Glutamatergic neuron (in vitro differentiated cells): ENCODE measurements around the gene IFI27L1. TPM values are rescaled to one million over a fixed set of nuclear protein-coding genes. Genes with fewer than 3 reads are reported as not detected.

Source experiments
- DNase-seq: peaks from one replicate; pipeline ENCODE4 v3.0.0; 2022
- H3K27ac Mint-ChIP-seq: one replicate; pipeline ENCODE4 v1.8.0; 2020; ENCODE audit warnings: mild to moderate bottlenecking, mixed read lengths, inconsistent platforms; ENCODE audit not compliant: unreplicated experiment
- H3K27me3 Mint-ChIP-seq: one replicate; pipeline ENCODE4 v1.8.0; 2020; ENCODE audit warnings: mild to moderate bottlenecking, moderate library complexity, mixed read lengths, inconsistent platforms; ENCODE audit not compliant: unreplicated experiment
- H3K36me3 Mint-ChIP-seq: one replicate; pipeline ENCODE4 v1.8.0; 2020; ENCODE audit warnings: mild to moderate bottlenecking, mixed read lengths, inconsistent platforms; ENCODE audit not compliant: unreplicated experiment
- H3K4me1 Mint-ChIP-seq: one replicate; pipeline ENCODE4 v1.8.0; 2020; ENCODE audit warnings: mild to moderate bottlenecking, low read depth, mixed read lengths, inconsistent platforms; ENCODE audit not compliant: unreplicated experiment
- H3K4me3 Mint-ChIP-seq: one replicate; pipeline ENCODE4 v1.8.0; 2020; ENCODE audit warnings: mild to moderate bottlenecking, mixed read lengths, inconsistent platforms; ENCODE audit not compliant: unreplicated experiment
- H3K9me3 Mint-ChIP-seq: one replicate; pipeline ENCODE4 v1.8.0; 2020; ENCODE audit warnings: mild to moderate bottlenecking, moderate library complexity, mixed read lengths, inconsistent platforms; ENCODE audit not compliant: unreplicated experiment
- total RNA-seq: library from RNA; stranded (reverse); fragmentation: NEBNext Ultra II Directional; extraction: Animal tissue kit (Norgen Biotek cat#: 25700); gene quantifications from one replicate; pipeline ENCODE4 v1.2.1, GENCODE V29; 2021; ENCODE audit not compliant: unreplicated experiment
- TF ChIP-seq, protein P1 (sequence below): fragments of 200-600 bp; sonication (generic); IDR thresholded peaks from one replicate; pipeline ENCODE4 v1.5.0; 2021; ENCODE audit not compliant: partially characterized antibody, unreplicated experiment

IFI27L1 gene
- total RNA-seq, 1 donor from 2014 or later = 45.7 TPM

DNA sequence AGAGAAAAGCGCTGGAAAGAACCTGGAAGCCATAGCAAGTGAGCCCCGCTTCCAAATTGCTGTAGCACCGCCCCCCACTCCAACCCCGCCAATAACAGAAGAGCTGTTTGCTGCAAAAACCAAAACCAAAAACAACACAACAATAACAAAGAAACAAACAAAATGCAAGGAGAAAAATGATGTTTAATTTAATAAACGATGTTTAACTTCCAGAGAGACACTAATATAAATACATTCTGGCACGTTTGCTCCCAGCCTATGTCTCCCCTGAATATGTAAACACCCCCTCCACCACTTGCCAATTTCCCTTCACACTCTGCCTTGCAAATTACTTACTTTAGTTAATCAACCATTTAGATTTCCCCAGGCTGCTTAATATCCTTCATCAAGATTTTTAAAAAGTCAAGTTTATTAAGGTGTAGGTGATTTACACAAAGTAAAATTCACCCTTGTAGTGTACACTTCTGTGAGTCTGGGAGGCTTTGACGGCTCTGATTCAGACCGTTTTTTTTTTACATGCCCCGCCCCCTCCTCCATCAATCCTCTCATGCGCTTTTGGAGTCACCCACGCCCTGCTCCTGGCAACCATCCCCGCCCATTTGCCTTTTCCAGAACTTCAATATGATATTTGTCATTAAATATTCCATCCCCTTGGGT lies 48.8 kb downstream of the IFI27L1 start:
- Mint-ChIP-seq H3K27me3 (peaks cover 2% of the 10 kb centered on the region), H3K4me1 (no peaks in the 10 kb centered on the region), H3K27ac (peak overlapping the region; percentile 65), H3K4me3 (peak overlapping the region; percentile 87), H3K36me3 (peaks cover under 1% of the 10 kb centered on the region), H3K9me3 (peaks cover 8% of the 10 kb centered on the region)
- TF ChIP-seq, protein P1, sequence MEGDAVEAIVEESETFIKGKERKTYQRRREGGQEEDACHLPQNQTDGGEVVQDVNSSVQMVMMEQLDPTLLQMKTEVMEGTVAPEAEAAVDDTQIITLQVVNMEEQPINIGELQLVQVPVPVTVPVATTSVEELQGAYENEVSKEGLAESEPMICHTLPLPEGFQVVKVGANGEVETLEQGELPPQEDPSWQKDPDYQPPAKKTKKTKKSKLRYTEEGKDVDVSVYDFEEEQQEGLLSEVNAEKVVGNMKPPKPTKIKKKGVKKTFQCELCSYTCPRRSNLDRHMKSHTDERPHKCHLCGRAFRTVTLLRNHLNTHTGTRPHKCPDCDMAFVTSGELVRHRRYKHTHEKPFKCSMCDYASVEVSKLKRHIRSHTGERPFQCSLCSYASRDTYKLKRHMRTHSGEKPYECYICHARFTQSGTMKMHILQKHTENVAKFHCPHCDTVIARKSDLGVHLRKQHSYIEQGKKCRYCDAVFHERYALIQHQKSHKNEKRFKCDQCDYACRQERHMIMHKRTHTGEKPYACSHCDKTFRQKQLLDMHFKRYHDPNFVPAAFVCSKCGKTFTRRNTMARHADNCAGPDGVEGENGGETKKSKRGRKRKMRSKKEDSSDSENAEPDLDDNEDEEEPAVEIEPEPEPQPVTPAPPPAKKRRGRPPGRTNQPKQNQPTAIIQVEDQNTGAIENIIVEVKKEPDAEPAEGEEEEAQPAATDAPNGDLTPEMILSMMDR = no peak
- DNase-seq = peak; percentile 40

DNA sequence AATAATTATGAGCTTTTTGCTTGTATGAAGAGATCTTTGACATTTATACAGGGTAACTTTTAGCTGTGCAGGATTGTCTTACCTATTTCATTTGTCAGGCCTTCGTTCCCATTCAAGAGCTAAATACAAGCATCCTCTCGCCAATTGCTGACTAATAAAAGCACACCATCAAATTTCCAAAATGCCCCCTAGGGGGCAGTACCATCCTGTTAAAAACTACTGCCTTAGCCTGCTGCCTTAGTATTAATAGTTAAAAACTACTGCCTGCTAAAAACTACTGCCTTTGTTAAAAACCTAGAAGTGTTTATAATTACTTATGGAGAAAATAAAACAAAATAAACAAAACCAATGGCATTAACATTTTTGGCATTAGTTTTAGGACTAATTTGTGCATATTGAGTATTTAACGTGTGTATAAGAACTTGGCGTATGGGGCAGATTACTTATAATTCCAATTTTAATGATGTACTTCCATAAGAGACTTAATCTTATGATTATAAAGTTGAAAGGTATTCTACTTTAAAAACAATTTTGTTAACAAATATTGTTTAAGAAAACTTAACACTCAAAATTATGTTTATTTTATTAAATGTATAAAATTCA lies 51.3 kb downstream of the IFI27L1 start:
- no peak overlapping the region for H3K4me3 Mint-ChIP-seq
- peak; percentile 46 for DNase-seq
- H3K27me3 Mint-ChIP-seq = no peaks in the 10 kb centered on the region
- H3K36me3 Mint-ChIP-seq = peaks cover 12% of the 10 kb centered on the region
- TF ChIP-seq, protein P1 = peak; percentile 93
- H3K9me3 Mint-ChIP-seq = peaks cover 7% of the 10 kb centered on the region
- H3K27ac Mint-ChIP-seq = no peak overlapping the region
- no peaks in the 10 kb centered on the region for H3K4me1 Mint-ChIP-seq

DNA sequence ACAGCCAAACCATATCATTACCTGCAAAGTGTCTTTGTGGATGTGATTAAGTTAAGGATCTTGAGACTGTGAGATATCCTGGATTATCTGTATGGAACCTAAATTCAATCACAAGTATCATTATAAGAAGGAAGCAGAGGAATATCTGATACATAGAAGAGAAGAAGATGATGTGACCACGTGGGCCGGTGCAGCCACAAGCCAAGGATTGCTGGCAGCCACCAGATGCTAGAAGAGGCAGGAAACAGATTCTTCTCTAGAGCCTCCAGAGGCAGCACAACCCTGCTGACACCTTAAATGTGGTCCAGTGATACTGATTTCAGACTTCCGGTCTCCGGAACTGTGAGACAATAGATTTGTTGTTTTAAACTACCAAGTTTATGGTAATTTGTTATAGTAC lies 54.4 kb downstream of the IFI27L1 start:
- TF ChIP-seq, protein P1 = no peak
- H3K27ac Mint-ChIP-seq = no peak overlapping the region

DNA sequence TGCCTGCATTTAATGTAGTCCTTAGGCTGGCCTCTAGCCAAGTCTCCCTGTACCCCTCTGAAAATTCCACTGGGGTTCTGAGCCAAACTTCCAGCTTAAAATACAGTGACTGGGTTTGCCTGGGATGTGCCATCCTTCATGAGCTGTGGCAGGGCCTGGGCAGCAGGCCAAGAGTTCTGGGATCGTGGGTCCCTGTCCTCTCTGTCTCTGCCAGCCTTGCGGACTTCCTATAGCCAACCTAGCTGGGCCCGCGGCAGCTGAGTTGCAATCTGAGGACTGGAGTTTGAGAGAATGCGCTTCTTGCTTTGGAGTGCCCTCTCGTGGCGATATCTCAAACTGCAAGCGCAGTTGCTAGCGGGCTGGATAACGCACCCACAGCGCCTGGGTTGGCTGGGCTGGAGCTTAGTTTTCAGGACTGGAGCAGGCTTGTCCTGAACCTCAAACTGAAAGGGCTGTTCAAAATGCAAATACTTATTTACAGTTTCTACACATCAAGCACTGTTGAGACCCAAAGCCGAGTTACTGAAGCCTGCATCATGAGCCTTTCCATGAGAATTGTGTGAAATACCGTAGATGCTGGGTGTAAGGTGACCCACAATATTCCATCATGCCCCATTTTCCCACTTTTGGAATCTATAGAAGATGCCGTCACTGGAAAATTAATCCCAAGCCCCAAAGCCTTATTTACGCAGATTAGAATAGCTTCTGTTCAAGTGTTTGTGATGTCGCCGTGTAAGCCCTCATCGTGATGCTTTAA lies 55.6 kb downstream of the IFI27L1 start:
- Mint-ChIP-seq H3K4me3 (no peak overlapping the region), H3K36me3 (peaks cover 12% of the 10 kb centered on the region), H3K4me1 (peaks cover 1% of the 10 kb centered on the region), H3K27me3 (no peaks in the 10 kb centered on the region), H3K9me3 (peaks cover 2% of the 10 kb centered on the region), H3K27ac (no peak overlapping the region)
- DNase-seq = peak; percentile 91
- TF ChIP-seq, protein P1 = peak; percentile 97

More for the DNA sequence above, 54.4 kb downstream of the IFI27L1 start:
- peaks cover 12% of the 10 kb centered on the region for H3K36me3 Mint-ChIP-seq
- DNase-seq = no peak
- H3K4me3 Mint-ChIP-seq = no peak overlapping the region
- peaks cover 2% of the 10 kb centered on the region for H3K9me3 Mint-ChIP-seq
- H3K4me1 Mint-ChIP-seq = no peaks in the 10 kb centered on the region
- no peaks in the 10 kb centered on the region for H3K27me3 Mint-ChIP-seq
